HepG2 (cell line): Measurements from ENCODE around the gene RNASE11. TPM values are rescaled to one million over a fixed set of nuclear protein-coding genes. Genes with fewer than 3 reads are reported as not detected.

Experiments
- ATAC-seq: fragments of 200-7000 bp; cut with Tn5 transposase; 3 replicates; pipeline ENCODE4 v1.9.1; 2020; ENCODE audit warnings: mild to moderate bottlenecking, moderate library complexity
- BruUV-seq: library from RNA; stranded (reverse); fragments of 400-500 nt; replicated peaks from 2 replicates; lab custom pipeline; 2021; lab: Mats Ljungman, UMichigan
- CTCF ChIA-PET: fragments of 300-600 bp; formaldehyde crosslinking; extraction: SDS; loops from one replicate; lab custom pipeline; 2021; ENCODE audit warnings: low total read pairs, inconsistent platforms, low intra/inter-chr PET ratio; lab: Yijun Ruan, JAX
- POLR2A ChIA-PET: fragments of 350-600 bp; sonication (Branson Sonifier 250); formaldehyde crosslinking; loops from one replicate; lab custom pipeline; 2020; ENCODE audit warnings: antibody characterized with exemption, inconsistent platforms; lab: Yijun Ruan, JAX
- DNase-seq: peaks from one replicate; pipeline ENCODE4 v3.0.0-alpha.2; 2015; ENCODE audit warnings: low spot score
- FAIRE-seq: peaks from 3 replicates; lab custom pipeline; 2011; peaks lifted over from hg19 to GRCh38; lab: Jason Lieb, UNC
- H2AFZ ChIP-seq: one replicate; pipeline ENCODE4 v1.6.1; 2011; ENCODE audit warnings: low read length, inconsistent platforms
- H3K27ac ChIP-seq: fragments of 300-600 bp; 3 replicates; pipeline ENCODE4 v1.8.0; 2011; ENCODE audit warnings: mixed run types, mild to moderate bottlenecking, mixed read lengths, low read length, inconsistent platforms; ENCODE audit not compliant: insufficient read depth; ENCODE audit errors: extremely low read length
- H3K27me3 ChIP-seq, 2 experiments: fragments of 200-600 bp in 1 of 2; 2 replicates in 1 of 2; 3 replicates in 1 of 2; pipeline versions ENCODE4 v1.6.0 to v1.8.0; 2011; ENCODE audit warnings: low read length in 2 of 2, mild to moderate bottlenecking in 2 of 2, moderate library complexity in 2 of 2, inconsistent platforms in 1 of 2; ENCODE audit not compliant: insufficient read depth in 2 of 2, control insufficient read depth in 1 of 2
- H3K36me3 ChIP-seq, 2 experiments: fragments of 200-600 bp in 1 of 2; replicated peaks in 1 of 2; 2 replicates in 1 of 2; 3 replicates in 1 of 2; pipeline versions ENCODE4 v1.5.1 to v1.8.0; 2011; ENCODE audit warnings: low read length in 2 of 2, inconsistent platforms in 1 of 2; ENCODE audit not compliant: insufficient read depth in 2 of 2, control insufficient read depth in 1 of 2
- H3K4me1 ChIP-seq: 2 replicates; pipeline ENCODE4 v1.5.1; 2012; ENCODE audit warnings: low read length, inconsistent platforms; ENCODE audit not compliant: insufficient read depth
- H3K4me2 ChIP-seq: 2 replicates; pipeline ENCODE4 v1.6.0; 2011; ENCODE audit warnings: low read depth, low read length, inconsistent platforms
- H3K4me3 ChIP-seq, 3 experiments: fragments of 200-600 bp in 1 of 3; sonication (generic), shearing (Covaris generic) in 1 of 3; replicated peaks in 1 of 3; 2 replicates each; pipeline ENCODE4 v1.5.1; 2011 to 2016; ENCODE audit warnings: low read length in 3 of 3, inconsistent platforms in 2 of 3, low read depth in 2 of 3, mild to moderate bottlenecking in 2 of 3, control low read depth in 1 of 3, mixed read lengths in 1 of 3; ENCODE audit not compliant: insufficient read depth in 1 of 3
- H3K79me2 ChIP-seq: one replicate; pipeline ENCODE4 v1.6.1; 2011; ENCODE audit warnings: low read length, inconsistent platforms; ENCODE audit not compliant: insufficient read depth
- H3K9ac ChIP-seq: 2 replicates; pipeline ENCODE4 v1.6.0; 2011; ENCODE audit warnings: mild to moderate bottlenecking, low read depth, low read length, inconsistent platforms; ENCODE audit not compliant: insufficient read depth
- H3K9me3 ChIP-seq: 2 replicates; pipeline ENCODE4 v1.5.1; 2012; ENCODE audit warnings: mild to moderate bottlenecking, low read length
- H4K20me1 ChIP-seq: 2 replicates; pipeline ENCODE4 v1.6.0; 2011; ENCODE audit warnings: inconsistent platforms, mild to moderate bottlenecking, low read length, moderate library complexity; ENCODE audit not compliant: insufficient read depth
- GABPA ChIP-seq, 2 experiments: IDR thresholded peaks; 2 replicates each; pipeline ENCODE4 v1.6.1; 2011 to 2016; ENCODE audit warnings: low read depth in 2 of 2, low read length in 1 of 2, missing biosample characterization in 1 of 2, missing genetic modification characterization in 1 of 2
- PRDM15 ChIP-seq: sonication (generic); formaldehyde crosslinking; IDR thresholded peaks from 2 replicates; pipeline ENCODE4 v1.4.0; 2020; ENCODE audit warnings: missing genetic modification reagents
- PRMT3 ChIP-seq: sonication (generic); formaldehyde crosslinking; IDR thresholded peaks from 2 replicates; pipeline ENCODE4 v1.8.1; 2022; ENCODE audit warnings: low read depth, mild to moderate bottlenecking, moderate library complexity, missing genetic modification reagents, borderline replicate concordance
- ZNF18 ChIP-seq: sonication (generic); formaldehyde crosslinking; IDR thresholded peaks from 2 replicates; pipeline ENCODE4 v1.8.0; 2022; ENCODE audit warnings: mild to moderate bottlenecking, missing genetic modification reagents; ENCODE audit not compliant: insufficient replicate concordance
- ZNF331 ChIP-seq: sonication (generic); formaldehyde crosslinking; IDR thresholded peaks from 2 replicates; pipeline ENCODE4 v1.4.0; 2020; ENCODE audit warnings: missing genetic modification reagents
- ZNF335 ChIP-seq: sonication (generic); formaldehyde crosslinking; IDR thresholded peaks from 2 replicates; pipeline ENCODE4 v1.4.0; 2020; ENCODE audit warnings: missing genetic modification reagents
- ZNF350 ChIP-seq: sonication (generic); formaldehyde crosslinking; IDR thresholded peaks from 2 replicates; pipeline ENCODE4 v1.4.0; 2020; ENCODE audit warnings: mild to moderate bottlenecking, low read depth, missing genetic modification reagents, borderline replicate concordance
- ZNF562 ChIP-seq: sonication (generic); formaldehyde crosslinking; IDR thresholded peaks from 2 replicates; pipeline ENCODE4 v1.8.0; 2022; ENCODE audit warnings: missing genetic modification reagents, borderline replicate concordance
- ZNF563 ChIP-seq: sonication (generic); formaldehyde crosslinking; IDR thresholded peaks from 2 replicates; pipeline ENCODE4 v1.8.0; 2022; ENCODE audit warnings: mild to moderate bottlenecking, moderate library complexity, missing genetic modification reagents
- ZNF841 ChIP-seq: sonication (generic); formaldehyde crosslinking; IDR thresholded peaks from 2 replicates; pipeline ENCODE4 v1.8.1; 2023; ENCODE audit warnings: missing genetic modification reagents, borderline replicate concordance
- WGBS: methylation state at CpG from one replicate; pipeline ENCODE4 v1.1.6; 2017; ENCODE audit warnings: low lambda C conversion rate; 5-methylcytosine and 5-hydroxymethylcytosine counted together
- in situ Hi-C: cut with HindIII; loops from 2 replicates; pipeline ENCODE4 v1.10.0; 2017; ENCODE audit warnings: low pct_unique_long_range_greater_than_20kb; ENCODE audit not compliant: extremely low pct_ligation_motif_present
- intact Hi-C: fragments of 100-400 bp; cut with micrococcal nuclease; formaldehyde crosslinking; loops from one replicate; pipeline ENCODE4 v1.10.0; 2022; ENCODE audit not compliant: unreplicated experiment
- polyA plus RNA-seq, 8 experiments: library from polyadenylated mRNA; depleted of rRNA in 3 of 8; stranded (reverse) in 7 of 8; unstranded in 1 of 8; fragments of >200 nt; fragmentation: Illumina TruSeq in 4 of 8; extraction: Trizol in 4 of 8; gene quantifications; 2 replicates each; pipeline versions ENCODE4 v1.2.1 to v1.2.3, GENCODE V29; 2011 to 2016; ENCODE audit warnings: low read depth in 4 of 8, missing spikeins in 1 of 8, mixed read lengths in 1 of 8; ENCODE audit not compliant: insufficient read depth in 1 of 8
- total RNA-seq, 5 experiments: library from RNA; depleted of rRNA; stranded (reverse); fragments of >200 nt; fragmentation: Illumina TruSeq; extraction: Trizol; gene quantifications; 2 replicates each; pipeline ENCODE4 v1.2.3, GENCODE V29; 2016; ENCODE audit warnings: low read depth in 1 of 5
- TF ChIP-seq, protein P1 (sequence below): fragments of 450-650 bp; IDR thresholded peaks from 2 replicates; pipeline ENCODE4 v1.6.1; 2016
- TF ChIP-seq, protein P2 (sequence below): IDR thresholded peaks from 2 replicates; pipeline ENCODE4 v1.6.1; 2016; ENCODE audit warnings: low read depth, missing genetic modification reagents, missing compliant biosample characterization

RNASE11 gene
- total and polyA plus RNA-seq, 2 of the 13 experiments (the other 11 are each of a cell fraction or from before 2014, with no cell fraction given): not detected

DNA sequence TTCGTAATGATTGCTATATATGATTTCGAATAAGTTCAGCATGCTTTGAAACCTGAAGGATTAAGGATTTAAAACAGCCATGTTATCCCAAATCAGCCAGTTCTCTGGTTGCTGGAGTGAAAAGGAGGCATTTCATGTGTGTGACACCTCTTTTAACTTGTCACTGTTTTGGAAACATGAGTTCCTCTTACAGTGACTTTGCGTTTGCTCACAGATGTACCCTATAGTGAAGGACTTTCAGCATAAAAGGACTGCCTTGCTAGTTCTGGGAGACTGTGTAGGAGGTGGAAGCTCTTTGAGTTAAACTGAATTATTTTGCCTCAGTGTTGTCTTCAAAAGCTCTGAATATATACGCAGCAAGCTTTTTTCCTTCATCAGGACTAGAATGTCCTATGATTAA lies 7.6 kb downstream of the RNASE11 start:
- ATAC-seq (no peak), DNase-seq (no peak), FAIRE-seq (no peak)
- WGBS: 23% methylated on average over 4 of the region's 4 CpGs
- Histone ChIP-seq H3K4me1 (no peaks in the 10 kb centered on the region), H4K20me1 (no peaks in the 10 kb centered on the region), H3K9ac (no peak overlapping the region), H2AFZ (no peak overlapping the region), H3K27me3 (peaks cover 0 to 2% of the 10 kb centered on the region in 2 experiments; a peak in 2 of 5 replicates), H3K79me2 (no peaks in the 10 kb centered on the region), H3K36me3 (no peaks in the 10 kb centered on the region), H3K4me2 (no peak overlapping the region), H3K27ac (no peak overlapping the region), H3K9me3 (no peaks in the 10 kb centered on the region), H3K4me3 (no peak overlapping the region)
- BruUV-seq: no TSS peak
- in situ Hi-C loops (no loop called here), intact Hi-C loops (no loop called here)
- ChIA-PET CTCF (no interaction called here), POLR2A (no interaction called here)
- TF ChIP-seq ZNF335 (no peak), ZNF562 (CRISPR knock-in tag) (no peak), ZNF350 (no peak), ZNF563 (CRISPR knock-in tag) (no peak), ZNF331 (CRISPR knock-in tag) (no peak), PRDM15 (CRISPR knock-in tag) (no peak), GABPA (IDR thresholded peaks at IDR 0.05; ENCODE audit: low read depth, low read length) (no peak), GABPA (CRISPR knock-in tag; IDR thresholded peaks at IDR 0.05; ENCODE audit: low read depth) (no peak), ZNF18 (CRISPR knock-in tag) (no peak), PRMT3 (no peak), ZNF841 (CRISPR knock-in tag) (no peak)
- TF ChIP-seq, protein P1, sequence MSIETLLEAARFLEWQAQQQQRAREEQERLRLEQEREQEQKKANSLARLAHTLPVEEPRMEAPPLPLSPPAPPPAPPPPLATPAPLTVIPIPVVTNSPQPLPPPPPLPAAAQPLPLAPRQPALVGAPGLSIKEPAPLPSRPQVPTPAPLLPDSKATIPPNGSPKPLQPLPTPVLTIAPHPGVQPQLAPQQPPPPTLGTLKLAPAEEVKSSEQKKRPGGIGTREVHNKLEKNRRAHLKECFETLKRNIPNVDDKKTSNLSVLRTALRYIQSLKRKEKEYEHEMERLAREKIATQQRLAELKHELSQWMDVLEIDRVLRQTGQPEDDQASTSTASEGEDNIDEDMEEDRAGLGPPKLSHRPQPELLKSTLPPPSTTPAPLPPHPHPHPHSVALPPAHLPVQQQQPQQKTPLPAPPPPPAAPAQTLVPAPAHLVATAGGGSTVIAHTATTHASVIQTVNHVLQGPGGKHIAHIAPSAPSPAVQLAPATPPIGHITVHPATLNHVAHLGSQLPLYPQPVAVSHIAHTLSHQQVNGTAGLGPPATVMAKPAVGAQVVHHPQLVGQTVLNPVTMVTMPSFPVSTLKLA: no peak
- TF ChIP-seq, protein P2, sequence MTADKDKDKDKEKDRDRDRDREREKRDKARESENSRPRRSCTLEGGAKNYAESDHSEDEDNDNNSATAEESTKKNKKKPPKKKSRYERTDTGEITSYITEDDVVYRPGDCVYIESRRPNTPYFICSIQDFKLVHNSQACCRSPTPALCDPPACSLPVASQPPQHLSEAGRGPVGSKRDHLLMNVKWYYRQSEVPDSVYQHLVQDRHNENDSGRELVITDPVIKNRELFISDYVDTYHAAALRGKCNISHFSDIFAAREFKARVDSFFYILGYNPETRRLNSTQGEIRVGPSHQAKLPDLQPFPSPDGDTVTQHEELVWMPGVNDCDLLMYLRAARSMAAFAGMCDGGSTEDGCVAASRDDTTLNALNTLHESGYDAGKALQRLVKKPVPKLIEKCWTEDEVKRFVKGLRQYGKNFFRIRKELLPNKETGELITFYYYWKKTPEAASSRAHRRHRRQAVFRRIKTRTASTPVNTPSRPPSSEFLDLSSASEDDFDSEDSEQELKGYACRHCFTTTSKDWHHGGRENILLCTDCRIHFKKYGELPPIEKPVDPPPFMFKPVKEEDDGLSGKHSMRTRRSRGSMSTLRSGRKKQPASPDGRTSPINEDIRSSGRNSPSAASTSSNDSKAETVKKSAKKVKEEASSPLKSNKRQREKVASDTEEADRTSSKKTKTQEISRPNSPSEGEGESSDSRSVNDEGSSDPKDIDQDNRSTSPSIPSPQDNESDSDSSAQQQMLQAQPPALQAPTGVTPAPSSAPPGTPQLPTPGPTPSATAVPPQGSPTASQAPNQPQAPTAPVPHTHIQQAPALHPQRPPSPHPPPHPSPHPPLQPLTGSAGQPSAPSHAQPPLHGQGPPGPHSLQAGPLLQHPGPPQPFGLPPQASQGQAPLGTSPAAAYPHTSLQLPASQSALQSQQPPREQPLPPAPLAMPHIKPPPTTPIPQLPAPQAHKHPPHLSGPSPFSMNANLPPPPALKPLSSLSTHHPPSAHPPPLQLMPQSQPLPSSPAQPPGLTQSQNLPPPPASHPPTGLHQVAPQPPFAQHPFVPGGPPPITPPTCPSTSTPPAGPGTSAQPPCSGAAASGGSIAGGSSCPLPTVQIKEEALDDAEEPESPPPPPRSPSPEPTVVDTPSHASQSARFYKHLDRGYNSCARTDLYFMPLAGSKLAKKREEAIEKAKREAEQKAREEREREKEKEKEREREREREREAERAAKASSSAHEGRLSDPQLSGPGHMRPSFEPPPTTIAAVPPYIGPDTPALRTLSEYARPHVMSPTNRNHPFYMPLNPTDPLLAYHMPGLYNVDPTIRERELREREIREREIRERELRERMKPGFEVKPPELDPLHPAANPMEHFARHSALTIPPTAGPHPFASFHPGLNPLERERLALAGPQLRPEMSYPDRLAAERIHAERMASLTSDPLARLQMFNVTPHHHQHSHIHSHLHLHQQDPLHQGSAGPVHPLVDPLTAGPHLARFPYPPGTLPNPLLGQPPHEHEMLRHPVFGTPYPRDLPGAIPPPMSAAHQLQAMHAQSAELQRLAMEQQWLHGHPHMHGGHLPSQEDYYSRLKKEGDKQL: no peak
